GM12878 (cell line): ENCODE data around the gene TBXAS1. TPM values are rescaled to one million over a fixed set of nuclear protein-coding genes. Genes with fewer than 3 reads are reported as not detected.

Experiments
- ATAC-seq: fragments of 200-7000 bp; cut with Tn5 transposase; 3 replicates; pipeline ENCODE4 v1.9.1; 2020; ENCODE audit warnings: mild to moderate bottlenecking, moderate library complexity
- BruUV-seq: library from RNA; stranded (reverse); fragments of 400-500 nt; replicated peaks from 2 replicates; lab custom pipeline; 2021; lab: Mats Ljungman, UMichigan
- CTCF ChIA-PET: fragments of 300-600 bp; sonication (Branson Sonifier 250); formaldehyde crosslinking; extraction: SDS; loops from one replicate; lab custom pipeline; 2021; ENCODE audit warnings: inconsistent platforms; lab: Yijun Ruan, JAX
- POLR2A ChIA-PET: fragments of 350-600 bp; formaldehyde crosslinking; extraction: SDS; loops from one replicate; lab custom pipeline; 2021; ENCODE audit warnings: inconsistent platforms; lab: Charles Lee
- RAD21 ChIA-PET: fragments of 300-600 bp; sonication (Branson Sonifier 250); formaldehyde crosslinking; loops from one replicate; lab custom pipeline; 2023; ENCODE audit warnings: antibody characterized with exemption; ENCODE audit not compliant: unreplicated experiment; lab: Charles Lee
- SMC1A ChIA-PET: fragments of 300-600 bp; sonication (Branson Sonifier 250); formaldehyde crosslinking; loops from one replicate; lab custom pipeline; 2023; ENCODE audit not compliant: unreplicated experiment, uncharacterized antibody; lab: Charles Lee
- DNase-seq: peaks from one replicate; pipeline ENCODE4 v3.0.0-alpha.2; 2011; ENCODE audit warnings: low read depth, low spot score
- FAIRE-seq: peaks from 3 replicates; lab custom pipeline; 2011; peaks lifted over from hg19 to GRCh38; lab: Jason Lieb, UNC
- H2AFZ ChIP-seq: 2 replicates; pipeline ENCODE4 v1.6.0; 2011; ENCODE audit warnings: low read depth, low read length, control low read depth; ENCODE audit not compliant: control insufficient read depth
- H3K27ac ChIP-seq: 2 replicates; pipeline ENCODE4 v1.5.1; 2011; ENCODE audit warnings: control low read depth; ENCODE audit not compliant: control insufficient read depth, insufficient read depth
- H3K27me3 ChIP-seq, 2 experiments: replicated peaks in 1 of 2; 2 replicates each; pipeline versions ENCODE4 v1.6.0 to v1.6.1; 2011; ENCODE audit warnings: low read length in 1 of 2; ENCODE audit not compliant: control insufficient read depth in 2 of 2, insufficient read depth in 2 of 2
- H3K36me3 ChIP-seq, 2 experiments: 2 replicates each; pipeline ENCODE4 v1.5.1; 2011; ENCODE audit warnings: low read length in 1 of 2; ENCODE audit not compliant: control insufficient read depth in 2 of 2, insufficient read depth in 2 of 2
- H3K4me1 ChIP-seq: 2 replicates; pipeline ENCODE4 v1.6.1; 2011; ENCODE audit warnings: mild to moderate bottlenecking, low read length, moderate library complexity, mixed read lengths; ENCODE audit not compliant: control insufficient read depth, insufficient read depth
- H3K4me2 ChIP-seq: 2 replicates; pipeline ENCODE4 v1.6.0; 2011; ENCODE audit warnings: control low read depth; ENCODE audit not compliant: control insufficient read depth, insufficient read depth
- H3K4me3 ChIP-seq: fragments of 200-600 bp; sonication (generic); 2 replicates; pipeline ENCODE4 v1.5.1; 2016
- H3K79me2 ChIP-seq: 2 replicates; pipeline ENCODE4 v1.6.0; 2011; ENCODE audit warnings: low read length; ENCODE audit not compliant: control insufficient read depth, insufficient read depth
- H3K9ac ChIP-seq: 2 replicates; pipeline ENCODE4 v1.8.0; 2011; ENCODE audit warnings: low read length, control low read depth, mixed read lengths; ENCODE audit not compliant: control insufficient read depth, insufficient read depth
- H3K9me3 ChIP-seq: replicated peaks from 3 replicates; pipeline ENCODE4 v1.5.1; 2011; ENCODE audit warnings: mild to moderate bottlenecking, low read length; ENCODE audit not compliant: control insufficient read depth, insufficient read depth
- H4K20me1 ChIP-seq: 2 replicates; pipeline ENCODE4 v1.6.0; 2011; ENCODE audit not compliant: control insufficient read depth, insufficient read depth
- BACH1 ChIP-seq: fragments of 450-650 bp; IDR thresholded peaks from 2 replicates; pipeline ENCODE4 v1.6.1; 2017; ENCODE audit warnings: mild to moderate bottlenecking, borderline replicate concordance
- EGR1 ChIP-seq, 2 experiments: IDR thresholded peaks; 1 replicate in 1 of 2; 2 replicates in 1 of 2; pipeline ENCODE4 v1.6.1; 2011 to 2012; ENCODE audit warnings: low read depth in 2 of 2, low read length in 2 of 2, borderline replicate concordance in 1 of 2, mild to moderate bottlenecking in 1 of 2, moderate library complexity in 1 of 2
- ELK1 ChIP-seq: IDR thresholded peaks from 2 replicates; pipeline ENCODE4 v1.6.1; 2012; ENCODE audit warnings: low read depth, low read length, improper control_type of control experiment
- FOS ChIP-seq: IDR thresholded peaks from 3 replicates; pipeline ENCODE4 v1.6.1; 2011; ENCODE audit warnings: borderline replicate concordance; ENCODE audit not compliant: insufficient read length; ENCODE audit errors: extremely low read depth
- IRF5 ChIP-seq: fragments of 450-650 bp; IDR thresholded peaks from 2 replicates; pipeline ENCODE4 v1.6.1; 2017; ENCODE audit warnings: borderline replicate concordance
- MXI1 ChIP-seq: fragments of 150-350 bp; IDR thresholded peaks from 2 replicates; pipeline ENCODE4 v1.6.1; 2011; ENCODE audit warnings: low read depth, mild to moderate bottlenecking, inconsistent platforms, low read length, improper control_type of control experiment
- NR2F1 ChIP-seq: fragments of 450-650 bp; conservative IDR thresholded peaks from 2 replicates; pipeline ENCODE4 v1.6.1; 2017; ENCODE audit warnings: mild to moderate bottlenecking
- PAX8 ChIP-seq: fragments of 450-650 bp; IDR thresholded peaks from 2 replicates; pipeline ENCODE4 v1.6.1; 2017; ENCODE audit warnings: mild to moderate bottlenecking, moderate library complexity
- POLR2AphosphoS5 ChIP-seq: IDR thresholded peaks from 2 replicates; pipeline ENCODE4 v1.6.1; 2011; ENCODE audit warnings: mild to moderate bottlenecking, low read length, inconsistent platforms
- RUNX3 ChIP-seq: IDR thresholded peaks from 2 replicates; pipeline ENCODE4 v1.6.1; 2012; ENCODE audit warnings: low read length, inconsistent platforms
- SIX5 ChIP-seq: IDR thresholded peaks from 2 replicates; pipeline ENCODE4 v1.6.1; 2011; ENCODE audit warnings: mild to moderate bottlenecking, low read depth, low read length, moderate library complexity; ENCODE audit not compliant: severe bottlenecking
- SMAD1 ChIP-seq: fragments of 450-650 bp; IDR thresholded peaks from 2 replicates; pipeline ENCODE4 v1.6.1; 2018; ENCODE audit warnings: mild to moderate bottlenecking, low read depth; ENCODE audit not compliant: partially characterized antibody
- ZNF384 ChIP-seq: IDR thresholded peaks from 2 replicates; pipeline ENCODE4 v1.6.1; 2012; ENCODE audit warnings: low read depth, mild to moderate bottlenecking, low read length, improper control_type of control experiment, borderline replicate concordance
- ZNF622 ChIP-seq: fragments of 450-650 bp; IDR thresholded peaks from 2 replicates; pipeline ENCODE4 v1.6.1; 2017; ENCODE audit warnings: mild to moderate bottlenecking, inconsistent platforms
- ZZZ3 ChIP-seq: IDR thresholded peaks from 2 replicates; pipeline ENCODE4 v1.6.1; 2011; ENCODE audit warnings: low read depth; ENCODE audit not compliant: control insufficient read depth, insufficient read length
- WGBS: methylation state at CpG from one replicate; pipeline ENCODE4 v1.1.6; 2016; ENCODE audit warnings: low lambda C conversion rate; ENCODE audit not compliant: insufficient replicate concordance, insufficient coverage; ENCODE audit errors: missing lambda C conversion rate; 5-methylcytosine and 5-hydroxymethylcytosine counted together
- in situ Hi-C: fragments of 300-500 bp; cut with MboI; formaldehyde crosslinking; loops from 9 replicates; pipeline ENCODE4 v1.14.3; 2018; ENCODE audit warnings: mixed read lengths
- intact Hi-C: fragments of 100-400 bp; cut with micrococcal nuclease; formaldehyde crosslinking; loops from one replicate; pipeline ENCODE4 v1.14.2; 2022; ENCODE audit not compliant: unreplicated experiment
- polyA plus RNA-seq, 11 experiments: library from polyadenylated mRNA; depleted of rRNA in 4 of 11; unstranded in 6 of 11; stranded (reverse) in 5 of 11; fragments of >200 nt; fragmentation: Nextera tagmentation in 4 of 11; fragmentation: Illumina TruSeq in 1 of 11; extraction: Ambion mirVana in 4 of 11; extraction: Trizol in 1 of 11; gene quantifications; 1 replicate in 1 of 11; 2 replicates in 10 of 11; pipeline versions ENCODE4 v1.2.1 to v1.2.3, GENCODE V29; 2011 to 2016; ENCODE audit warnings: inconsistent platforms in 2 of 11, missing spikeins in 2 of 11, low read depth in 1 of 11
- total RNA-seq, 4 experiments: library from RNA; depleted of rRNA in 3 of 4; stranded (reverse); fragments of >200 nt in 3 of 4; fragmentation: Illumina TruSeq in 1 of 4; extraction: Trizol in 1 of 4; gene quantifications; 2 replicates each; pipeline versions ENCODE4 v1.2.1 to v1.2.3, GENCODE V29; 2013 to 2021

TBXAS1 gene
- total and polyA plus RNA-seq, 10 of the 15 experiments (the other 5 are each of a cell fraction or from before 2014, with no cell fraction given): 1.5 to 32.7 (median 16.3) TPM

- no peak for TF ChIP-seq SIX5
- TF ChIP-seq POLR2AphosphoS5: no peak
- no peak for TF ChIP-seq IRF5
- no peak for TF ChIP-seq ZZZ3
- TF ChIP-seq NR2F1: no peak
- no peak for TF ChIP-seq RUNX3
- TF ChIP-seq ZNF384: no peak
- no peak for TF ChIP-seq ZNF622
- TF ChIP-seq ELK1: no peak
- no peak for TF ChIP-seq MXI1
- no peak for TF ChIP-seq EGR1 (IDR thresholded peaks at IDR 0.05; ENCODE audit: borderline replicate concordance in 1 of 2, low read depth in 2 of 2, low read length in 2 of 2)
- no peak for TF ChIP-seq BACH1
- TF ChIP-seq FOS: no peak
- no peak for TF ChIP-seq SMAD1
- no peak for TF ChIP-seq PAX8
These were observed 67.2 kb downstream of the TBXAS1 start for GRCh38 chr7:139896288-139896687.

More at GRCh38 chr7:139896288-139896687, 67.2 kb downstream of the TBXAS1 start:
- Histone ChIP-seq H3K4me3 (no peak overlapping the region), H2AFZ (no peak overlapping the region), H3K4me2 (no peak overlapping the region), H3K36me3 (no peaks in the 10 kb centered on the region), H3K9ac (no peak overlapping the region), H3K27me3 (no peaks in the 10 kb centered on the region), H3K9me3 (no peaks in the 10 kb centered on the region), H4K20me1 (no peaks in the 10 kb centered on the region), H3K79me2 (no peaks in the 10 kb centered on the region), H3K4me1 (peaks cover 9% of the 10 kb centered on the region), H3K27ac (no peak overlapping the region)
- ChIA-PET SMC1A (interaction anchor here (0.6 to 1.2 kb wide), 2 partner anchors 14 to 64 kb away, joined by 3 to 4 read pairs; no protein-coding TSS in a partner anchor), RAD21 (interaction anchor here (1.0 kb wide), 1 partner anchor 21 kb away, joined by 4 read pairs; no protein-coding TSS in a partner anchor), CTCF (interaction anchor here (1.0 kb wide), 2 partner anchors 9 to 106 kb away, joined by 3 to 4 read pairs; no protein-coding TSS in a partner anchor), POLR2A (interaction anchor here (0.6 kb wide), 1 partner anchor 971 kb away, joined by 7 read pairs; no protein-coding TSS in a partner anchor)
- no peak for DNase-seq
- no peak for FAIRE-seq
- in situ Hi-C loops: no loop called here
- intact Hi-C loops: no loop called here
- 77% methylated on average over 3 of the region's 3 CpGs for WGBS
- no peak for ATAC-seq
- no TSS peak for BruUV-seq
